ENCODE measurements around the gene CHRM1. TPM values are rescaled to one million over a fixed set of nuclear protein-coding genes. Genes with fewer than 3 reads are reported as not detected.
A peak's percentile ranks its signal among the peaks of the same experiment; 100 is the strongest.

Gene CHRM1
- total and polyA plus RNA-seq, 8 donors: 0.12 to 19.4 (median 2.5) TPM; not detected in 2

DNA sequence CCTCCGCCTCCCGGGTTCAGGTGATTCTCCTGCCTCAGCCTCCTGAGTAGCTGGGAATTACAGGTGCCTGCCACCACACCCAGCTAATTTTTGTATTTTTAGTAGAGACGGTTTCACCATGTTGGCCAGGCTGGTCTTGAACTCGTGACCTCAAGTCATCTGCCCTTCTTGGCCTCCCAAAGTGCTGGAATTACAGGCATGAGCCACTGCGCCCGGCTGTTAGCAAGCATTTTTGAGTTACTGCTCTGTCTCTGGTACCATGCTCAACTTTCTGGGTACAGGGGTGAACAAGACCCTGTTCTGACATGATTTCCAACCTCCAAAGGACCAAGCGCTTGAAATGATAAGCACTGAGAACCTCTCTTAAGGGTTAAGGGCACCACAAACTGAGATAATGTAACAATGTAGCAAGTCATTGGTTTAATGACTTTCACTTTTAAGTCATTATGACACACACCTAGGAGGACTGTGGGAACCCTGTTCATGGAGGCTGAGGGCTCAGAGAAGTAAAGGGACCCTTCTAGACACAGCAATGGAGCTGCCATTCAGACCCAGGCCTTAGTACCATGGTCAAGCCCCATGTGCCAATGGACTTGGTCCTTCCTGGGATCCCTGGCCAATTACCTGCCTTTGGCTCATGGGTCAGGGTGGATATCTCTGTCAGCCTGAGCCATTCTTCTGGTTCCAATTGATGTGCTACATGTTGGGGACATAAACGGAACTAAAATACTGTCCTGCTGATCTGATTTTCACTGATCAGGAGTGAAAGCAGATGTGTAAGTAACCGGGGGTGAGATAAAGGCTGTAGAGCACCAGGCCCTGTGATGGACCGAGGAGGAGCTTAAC, 28.9 kb downstream of the CHRM1 start:
- Histone ChIP-seq H3K36me3 (peaks cover 20 to 29% (median 27%) of the 10 kb centered on the region in 4 donors), H3K9me3 (no peaks in the 10 kb centered on the region), H3K4me3 (no peak overlapping the region), H3K27ac (peak overlapping the region in 1 of 5 donors; percentile 26), H3K27me3 (no peaks in the 10 kb centered on the region), H3K4me1 (peaks cover 0 to 26% (median 5%) of the 10 kb centered on the region in 4 donors)
- DNase-seq: no peak
- WGBS, 5 donors: 81 to 89% (median 84%) methylated on average over 10 of the region's 10 CpGs
- TF ChIP-seq POLR2A (IDR thresholded peaks at IDR 0.05): no peak
- intact Hi-C loops (cut with DNase I; ENCODE audit: low total_unique reads): no loop called here

DNA sequence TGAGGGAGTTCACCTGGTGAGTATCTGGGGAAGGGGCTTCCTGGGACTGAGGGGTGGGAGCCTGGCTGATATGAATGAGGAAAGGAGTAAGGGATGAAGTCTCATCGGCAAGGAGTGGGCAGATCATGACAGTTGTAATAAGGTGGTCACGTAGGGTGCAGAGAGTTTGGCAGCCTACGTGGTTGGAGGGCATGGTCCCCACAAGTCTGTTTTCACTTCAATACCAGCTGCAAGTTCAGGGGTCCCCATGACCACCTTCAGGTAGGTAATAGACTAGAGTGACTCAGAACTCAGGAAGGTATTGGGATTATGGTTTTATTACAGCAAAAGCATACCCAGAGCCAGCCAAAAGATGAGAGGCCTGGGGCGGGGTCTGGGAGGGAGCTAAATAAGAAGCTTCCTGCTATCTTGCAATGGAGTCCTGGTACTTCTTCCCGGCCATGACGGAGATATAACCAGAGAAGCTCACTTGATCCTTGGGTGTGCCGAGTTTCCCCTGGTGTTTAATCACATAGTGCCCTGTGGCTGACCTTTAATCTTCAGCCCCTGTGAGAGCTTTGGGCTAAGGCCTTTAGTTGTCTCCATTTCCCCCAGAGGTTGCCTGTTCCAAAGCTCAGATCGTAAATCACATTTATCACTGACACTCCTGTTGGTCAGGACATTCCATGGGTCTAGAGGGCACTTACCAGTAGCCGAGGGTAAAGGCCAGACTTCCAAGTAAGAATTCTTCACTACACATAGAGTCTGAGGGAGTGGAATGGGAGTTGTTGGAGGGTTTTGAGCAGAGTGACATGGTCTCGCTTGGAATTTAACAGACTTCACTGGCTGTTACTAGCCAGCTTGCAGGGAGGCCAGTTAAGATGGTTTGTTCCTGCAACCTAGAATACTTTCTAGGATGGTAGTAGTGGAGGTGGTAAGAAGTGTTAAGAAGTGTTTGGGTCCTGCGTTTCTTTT, 31.4 kb downstream of the CHRM1 start:
- TF ChIP-seq POLR2AphosphoS5 (IDR thresholded peaks at IDR 0.05): no peak
- no peak for TF ChIP-seq POLR2A (IDR thresholded peaks at IDR 0.05)
- TF ChIP-seq CTCF (IDR thresholded peaks at IDR 0.05): no peak
- no peak for TF ChIP-seq EP300 (IDR thresholded peaks at IDR 0.05)
- peaks cover 0 to 52% (median 23%) of the 10 kb centered on the region in 4 donors for H3K4me1 ChIP-seq
- DNase-seq: peak in 1 of 2 donors; percentile 41
- H3K4me3 ChIP-seq: no peak overlapping the region
- peaks cover 46 to 54% (median 53%) of the 10 kb centered on the region in 4 donors for H3K36me3 ChIP-seq
- no peaks in the 10 kb centered on the region for H3K27me3 ChIP-seq
- intact Hi-C loops (cut with DNase I; ENCODE audit: low total_unique reads): no loop called here
- 59 to 70% (median 62%) methylated on average over 11 of the region's 11 CpGs for WGBS, 5 donors
- peak overlapping the region in 1 of 5 donors; percentile 38 for H3K27ac ChIP-seq
- H3K9me3 ChIP-seq: no peaks in the 10 kb centered on the region

- H3K4me3 ChIP-seq: no peak overlapping the region
- intact Hi-C loops (cut with DNase I; ENCODE audit: low total_unique reads): no loop called here
- H3K4me1 ChIP-seq: peaks cover 4 to 57% (median 28%) of the 10 kb centered on the region in 4 donors
- TF ChIP-seq POLR2A (IDR thresholded peaks at IDR 0.05) (no peak), EP300 (IDR thresholded peaks at IDR 0.05) (no peak), CTCF (IDR thresholded peaks at IDR 0.05) (no peak), POLR2AphosphoS5 (IDR thresholded peaks at IDR 0.05) (no peak)
- no peaks in the 10 kb centered on the region for H3K27me3 ChIP-seq
- H3K36me3 ChIP-seq: peaks cover 52 to 61% (median 59%) of the 10 kb centered on the region in 4 donors
- H3K9me3 ChIP-seq: no peaks in the 10 kb centered on the region
- 62 to 79% (median 74%) methylated on average over 2 of the region's 2 CpGs for WGBS, 5 donors
- no peak for DNase-seq
- peak overlapping the region in 1 of 5 donors; percentile 38 for H3K27ac ChIP-seq
Measured at GRCh38 chr11:62889126-62889483, 32.1 kb downstream of the CHRM1 start.

DNA sequence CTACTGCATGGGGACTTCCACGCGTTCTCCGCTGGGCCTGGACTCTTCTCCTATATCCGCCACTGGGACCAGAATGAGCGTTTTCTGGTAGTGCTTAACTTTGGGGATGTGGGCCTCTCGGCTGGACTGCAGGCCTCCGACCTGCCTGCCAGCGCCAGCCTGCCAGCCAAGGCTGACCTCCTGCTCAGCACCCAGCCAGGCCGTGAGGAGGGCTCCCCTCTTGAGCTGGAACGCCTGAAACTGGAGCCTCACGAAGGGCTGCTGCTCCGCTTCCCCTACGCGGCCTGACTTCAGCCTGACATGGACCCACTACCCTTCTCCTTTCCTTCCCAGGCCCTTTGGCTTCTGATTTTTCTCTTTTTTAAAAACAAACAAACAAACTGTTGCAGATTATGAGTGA, 32.8 kb downstream of the CHRM1 start:
- DNase-seq: no peak
- H3K27me3 ChIP-seq: no peaks in the 10 kb centered on the region
- WGBS, 5 donors: 88 to 94% (median 91%) methylated on average over 14 of the region's 14 CpGs
- H3K4me1 ChIP-seq: peaks cover 11 to 64% (median 35%) of the 10 kb centered on the region in 4 donors
- no peak for TF ChIP-seq POLR2A (IDR thresholded peaks at IDR 0.05)
- TF ChIP-seq CTCF (IDR thresholded peaks at IDR 0.05): no peak
- no peak for TF ChIP-seq EP300 (IDR thresholded peaks at IDR 0.05)
- no peak for TF ChIP-seq POLR2AphosphoS5 (IDR thresholded peaks at IDR 0.05)
- H3K36me3 ChIP-seq: peaks cover 59 to 68% (median 66%) of the 10 kb centered on the region in 4 donors
- no peak overlapping the region for H3K27ac ChIP-seq
- H3K9me3 ChIP-seq: no peaks in the 10 kb centered on the region
- no peak overlapping the region for H3K4me3 ChIP-seq
- intact Hi-C loops (cut with DNase I; ENCODE audit: low total_unique reads): no loop called here

All from stomach (tissue), 9 donors.